Endometrial microvascular endothelial cells (primary cell): ENCODE data around the gene AMBRA1. TPM values are rescaled to one million over a fixed set of nuclear protein-coding genes. Genes with fewer than 3 reads are reported as not detected.

ENCODE experiments used
- in situ Hi-C: cut with HindIII; loops from 2 replicates; pipeline ENCODE4 v1.10.0; 2017; ENCODE audit warnings: low sequenced_read_pairs, low pct_unique_long_range_greater_than_20kb; ENCODE audit errors: inconsistent ontology term
- total RNA-seq: library from RNA; depleted of rRNA; stranded (reverse); fragments of >200 nt; gene quantifications from one replicate; pipeline ENCODE4 v1.2.3, GENCODE V29; 2015; ENCODE audit errors: inconsistent ontology term

AMBRA1 gene
- total RNA-seq, 1 donor from 2014 or later, result 40.6 TPM

GRCh38 chr11:46540807-46541206 is 53.0 kb downstream of the AMBRA1 start:
- in situ Hi-C loops, result no loop called here

- in situ Hi-C loops, result no loop called here
Observed at GRCh38 chr11:46537537-46538295, 56.1 kb downstream of the AMBRA1 start.

- in situ Hi-C loops, result no loop called here
Observed at GRCh38 chr11:46537121-46537520, 56.7 kb downstream of the AMBRA1 start.

- in situ Hi-C loops, result no loop called here
Observed at GRCh38 chr11:46535688-46536087, 58.1 kb downstream of the AMBRA1 start.

- in situ Hi-C loops, result no loop called here
Observed at GRCh38 chr11:46534711-46535110, 59.1 kb downstream of the AMBRA1 start.

- in situ Hi-C loops, result no loop called here
Observed at GRCh38 chr11:46533396-46534100, 60.3 kb downstream of the AMBRA1 start.

- in situ Hi-C loops, result no loop called here
Observed at GRCh38 chr11:46529928-46530574, 63.8 kb downstream of the AMBRA1 start.

- in situ Hi-C loops, result no loop called here
Observed at GRCh38 chr11:46529095-46529905, 64.5 kb downstream of the AMBRA1 start.

GRCh38 chr11:46528445-46529094 is 65.3 kb downstream of the AMBRA1 start:
- in situ Hi-C loops, result no loop called here

GRCh38 chr11:46527591-46528130 is 66.2 kb downstream of the AMBRA1 start:
- in situ Hi-C loops, result no loop called here

- in situ Hi-C loops, result no loop called here
Observed at GRCh38 chr11:46526216-46527215, 67.3 kb downstream of the AMBRA1 start.

GRCh38 chr11:46524201-46524770 is 69.5 kb downstream of the AMBRA1 start:
- in situ Hi-C loops, result no loop called here

GRCh38 chr11:46523290-46523689 is 70.5 kb downstream of the AMBRA1 start:
- in situ Hi-C loops, result no loop called here

GRCh38 chr11:46522682-46523281 is 71.0 kb downstream of the AMBRA1 start:
- in situ Hi-C loops, result no loop called here

- in situ Hi-C loops, result no loop called here
Observed at GRCh38 chr11:46521961-46522681, 71.7 kb downstream of the AMBRA1 start.
